NCI-H1092 treated with DMSO at 0.1 percent for 48 hours (cell line): ENCODE data around the gene MYBPHL.
A peak's percentile ranks its signal among the peaks of the same experiment; 100 is the strongest.

Experiments
- DNase-seq: peaks from one replicate; lab custom pipeline; 2025; lab: John Stamatoyannopoulos, UW

Gene MYBPHL

DNA sequence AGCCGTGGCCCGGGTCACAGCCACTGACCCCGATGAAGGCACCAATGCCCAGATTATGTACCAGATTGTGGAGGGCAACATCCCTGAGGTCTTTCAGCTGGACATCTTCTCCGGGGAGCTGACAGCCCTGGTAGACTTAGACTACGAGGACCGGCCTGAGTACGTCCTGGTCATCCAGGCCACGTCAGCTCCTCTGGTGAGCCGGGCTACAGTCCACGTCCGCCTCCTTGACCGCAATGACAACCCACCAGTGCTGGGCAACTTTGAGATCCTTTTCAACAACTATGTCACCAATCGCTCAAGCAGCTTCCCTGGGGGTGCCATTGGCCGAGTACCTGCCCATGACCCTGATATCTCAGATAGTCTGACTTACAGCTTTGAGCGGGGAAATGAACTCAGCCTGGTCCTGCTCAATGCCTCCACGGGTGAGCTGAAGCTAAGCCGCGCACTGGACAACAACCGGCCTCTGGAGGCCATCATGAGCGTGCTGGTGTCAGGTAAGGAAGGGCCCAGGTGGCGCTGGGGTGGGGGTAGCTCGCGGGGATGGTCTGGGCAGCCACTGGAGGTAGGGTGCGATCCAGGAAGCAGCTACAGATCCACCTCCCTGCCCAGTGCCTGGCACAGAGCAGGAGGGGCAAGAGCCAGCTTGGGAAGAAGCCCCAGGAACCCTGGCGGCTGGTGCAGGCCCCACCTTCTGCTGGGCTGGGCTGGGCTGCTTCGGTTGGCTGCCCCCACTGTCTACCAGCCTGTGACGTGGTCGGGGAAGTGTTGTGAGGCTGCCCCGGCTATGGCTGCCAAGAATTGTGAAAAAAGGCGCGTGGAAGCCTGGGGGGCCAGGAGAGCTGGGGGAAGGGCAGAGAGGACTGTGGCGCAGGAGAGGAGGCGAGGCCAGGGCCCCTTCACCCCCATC is 53.7 kb downstream of the MYBPHL start:
- peak; percentile 35 for DNase-seq

DNA sequence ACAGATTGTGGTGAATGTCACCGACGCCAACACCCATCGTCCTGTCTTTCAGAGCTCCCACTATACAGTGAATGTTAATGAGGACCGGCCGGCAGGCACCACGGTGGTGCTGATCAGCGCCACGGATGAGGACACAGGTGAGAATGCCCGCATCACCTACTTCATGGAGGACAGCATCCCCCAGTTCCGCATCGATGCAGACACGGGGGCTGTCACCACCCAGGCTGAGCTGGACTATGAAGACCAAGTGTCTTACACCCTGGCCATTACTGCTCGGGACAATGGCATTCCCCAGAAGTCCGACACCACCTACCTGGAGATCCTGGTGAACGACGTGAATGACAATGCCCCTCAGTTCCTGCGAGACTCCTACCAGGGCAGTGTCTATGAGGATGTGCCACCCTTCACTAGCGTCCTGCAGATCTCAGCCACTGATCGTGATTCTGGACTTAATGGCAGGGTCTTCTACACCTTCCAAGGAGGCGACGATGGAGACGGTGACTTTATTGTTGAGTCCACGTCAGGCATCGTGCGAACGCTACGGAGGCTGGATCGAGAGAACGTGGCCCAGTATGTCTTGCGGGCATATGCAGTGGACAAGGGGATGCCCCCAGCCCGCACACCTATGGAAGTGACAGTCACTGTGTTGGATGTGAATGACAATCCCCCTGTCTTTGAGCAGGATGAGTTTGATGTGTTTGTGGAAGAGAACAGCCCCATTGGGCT is 54.5 kb downstream of the MYBPHL start:
- DNase-seq = no peak

DNA sequence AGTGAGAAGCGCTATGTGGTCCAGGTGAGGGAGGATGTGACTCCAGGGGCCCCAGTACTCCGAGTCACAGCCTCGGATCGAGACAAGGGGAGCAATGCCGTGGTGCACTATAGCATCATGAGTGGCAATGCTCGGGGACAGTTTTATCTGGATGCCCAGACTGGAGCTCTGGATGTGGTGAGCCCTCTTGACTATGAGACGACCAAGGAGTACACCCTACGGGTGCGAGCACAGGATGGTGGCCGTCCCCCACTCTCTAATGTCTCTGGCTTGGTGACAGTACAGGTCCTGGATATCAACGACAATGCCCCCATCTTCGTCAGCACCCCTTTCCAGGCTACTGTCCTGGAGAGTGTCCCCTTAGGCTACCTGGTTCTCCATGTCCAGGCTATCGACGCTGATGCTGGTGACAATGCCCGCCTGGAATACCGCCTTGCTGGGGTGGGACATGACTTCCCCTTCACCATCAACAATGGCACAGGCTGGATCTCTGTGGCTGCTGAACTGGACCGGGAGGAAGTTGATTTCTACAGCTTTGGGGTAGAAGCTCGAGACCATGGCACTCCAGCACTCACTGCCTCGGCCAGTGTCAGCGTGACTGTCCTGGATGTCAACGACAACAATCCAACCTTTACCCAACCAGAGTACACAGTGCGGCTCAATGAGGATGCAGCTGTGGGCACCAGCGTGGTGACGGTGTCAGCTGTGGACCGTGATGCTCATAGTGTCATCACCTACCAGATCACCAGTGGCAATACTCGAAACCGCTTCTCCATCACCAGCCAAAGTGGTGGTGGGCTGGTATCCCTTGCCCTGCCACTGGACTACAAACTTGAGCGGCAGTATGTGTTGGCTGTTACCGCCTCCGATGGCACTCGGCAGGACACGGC is 55.3 kb downstream of the MYBPHL start:
- DNase-seq = no peak

DNA sequence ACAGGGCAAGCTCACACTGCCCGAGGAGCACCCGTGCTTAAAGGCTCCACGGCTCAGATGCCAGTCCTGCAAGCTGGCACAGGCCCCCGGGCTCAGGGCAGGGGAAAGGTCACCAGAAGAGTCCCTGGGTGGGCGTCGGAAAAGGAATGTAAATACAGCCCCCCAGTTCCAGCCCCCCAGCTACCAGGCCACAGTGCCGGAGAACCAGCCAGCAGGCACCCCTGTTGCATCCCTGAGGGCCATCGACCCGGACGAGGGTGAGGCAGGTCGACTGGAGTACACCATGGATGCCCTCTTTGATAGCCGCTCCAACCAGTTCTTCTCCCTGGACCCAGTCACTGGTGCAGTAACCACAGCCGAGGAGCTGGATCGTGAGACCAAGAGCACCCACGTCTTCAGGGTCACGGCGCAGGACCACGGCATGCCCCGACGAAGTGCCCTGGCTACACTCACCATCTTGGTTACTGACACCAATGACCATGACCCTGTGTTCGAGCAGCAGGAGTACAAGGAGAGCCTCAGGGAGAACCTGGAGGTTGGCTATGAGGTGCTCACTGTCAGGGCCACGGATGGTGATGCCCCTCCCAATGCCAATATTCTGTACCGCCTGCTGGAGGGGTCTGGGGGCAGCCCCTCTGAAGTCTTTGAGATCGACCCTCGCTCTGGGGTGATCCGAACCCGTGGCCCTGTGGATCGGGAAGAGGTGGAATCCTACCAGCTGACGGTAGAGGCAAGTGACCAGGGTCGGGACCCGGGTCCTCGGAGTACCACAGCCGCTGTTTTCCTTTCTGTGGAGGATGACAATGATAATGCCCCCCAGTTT is 56.1 kb downstream of the MYBPHL start:
- no peak for DNase-seq

DNA sequence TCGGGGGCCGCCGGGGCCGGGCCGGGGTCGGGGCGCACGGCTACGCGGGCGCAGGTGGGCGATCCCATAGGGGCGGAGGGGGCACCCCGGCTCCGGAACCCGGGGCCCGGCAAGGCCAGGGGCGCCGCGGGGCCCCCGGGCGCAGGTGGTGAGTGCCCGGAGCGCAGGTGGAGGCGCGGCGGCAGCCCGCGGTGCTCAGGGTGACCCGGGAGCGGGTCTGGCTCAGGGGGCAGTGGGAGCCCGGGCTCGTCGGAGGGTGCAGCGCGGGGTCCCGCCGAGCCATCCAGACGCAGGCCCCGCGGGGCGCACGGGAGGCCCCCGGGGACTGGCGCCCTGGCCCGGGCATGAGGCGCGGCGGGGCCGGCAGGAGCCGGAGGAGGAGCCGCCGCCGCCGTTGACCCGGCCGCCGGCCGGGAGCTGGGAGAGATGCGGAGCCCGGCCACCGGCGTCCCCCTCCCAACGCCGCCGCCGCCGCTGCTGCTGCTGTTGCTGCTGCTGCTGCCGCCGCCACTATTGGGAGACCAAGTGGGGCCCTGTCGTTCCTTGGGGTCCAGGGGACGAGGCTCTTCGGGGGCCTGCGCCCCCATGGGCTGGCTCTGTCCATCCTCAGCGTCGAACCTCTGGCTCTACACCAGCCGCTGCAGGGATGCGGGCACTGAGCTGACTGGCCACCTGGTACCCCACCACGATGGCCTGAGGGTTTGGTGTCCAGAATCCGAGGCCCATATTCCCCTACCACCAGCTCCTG is 57.0 kb downstream of the MYBPHL start:
- DNase-seq = no peak

DNA sequence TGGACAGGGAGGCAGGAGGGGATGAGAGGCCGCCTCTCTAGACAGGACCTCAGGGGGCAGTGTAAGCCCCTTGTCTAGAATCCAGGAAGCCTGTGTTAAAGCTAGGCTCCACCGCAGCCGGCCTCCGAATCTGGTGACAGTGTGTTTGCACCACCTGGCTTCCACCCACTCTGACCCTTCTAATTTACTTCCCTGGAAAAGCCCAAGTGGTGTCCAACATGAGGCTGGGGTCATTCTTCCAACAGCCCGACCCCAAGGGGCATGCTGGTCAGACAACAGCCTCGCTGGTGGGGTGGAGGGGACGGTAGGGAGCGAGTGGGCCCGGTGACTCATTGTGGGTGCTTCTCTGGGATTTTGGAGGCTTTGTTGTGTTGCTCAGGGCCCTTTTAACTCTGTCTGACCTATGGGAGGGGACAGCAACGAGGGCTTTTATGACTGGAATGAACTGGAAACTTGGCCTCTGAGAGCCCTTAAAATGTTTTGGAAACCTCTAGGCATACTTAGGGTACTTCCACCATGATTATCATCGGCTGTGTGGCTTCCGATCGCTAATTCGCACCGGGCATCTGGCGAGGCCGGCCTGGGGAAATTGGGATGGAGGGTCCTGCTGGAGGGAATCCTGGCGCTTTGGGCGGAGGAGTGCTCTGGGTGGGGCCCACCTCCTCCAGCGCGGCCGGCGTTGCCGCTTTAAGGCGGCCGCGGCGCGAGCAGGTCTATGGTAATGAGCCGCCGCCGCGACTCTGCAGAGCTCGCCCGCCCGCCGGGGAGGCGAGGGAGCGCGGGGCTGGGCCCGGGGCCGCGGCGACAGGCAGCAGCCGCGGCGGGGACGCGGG is 57.8 kb downstream of the MYBPHL start, which contains the start of gene CELSR2:
Gene CELSR2 (plus strand): TSS at position 743 of the 833 bp plus-strand sequence. CDS start 541 bp downstream, outside the sequence.
- DNase-seq = peak; percentile 66

DNA sequence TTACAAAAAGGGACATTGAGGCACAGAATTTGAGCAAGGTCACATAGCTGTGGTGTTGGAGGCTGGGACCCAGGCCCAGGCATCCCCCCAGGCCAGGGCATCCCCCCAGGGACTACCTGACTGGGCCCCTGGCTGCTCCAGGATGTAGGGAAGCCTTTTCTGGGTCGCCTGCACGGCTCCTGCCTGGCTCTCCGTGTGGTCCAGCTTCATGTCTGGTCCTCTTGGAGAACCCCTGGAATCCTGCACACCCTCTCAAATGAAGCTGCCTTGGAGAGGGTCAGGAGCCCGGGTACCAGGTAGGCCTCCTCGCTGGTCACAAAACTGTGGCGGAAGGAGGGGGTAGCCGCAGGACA is 58.4 kb downstream of the MYBPHL start:
- no peak for DNase-seq

DNA sequence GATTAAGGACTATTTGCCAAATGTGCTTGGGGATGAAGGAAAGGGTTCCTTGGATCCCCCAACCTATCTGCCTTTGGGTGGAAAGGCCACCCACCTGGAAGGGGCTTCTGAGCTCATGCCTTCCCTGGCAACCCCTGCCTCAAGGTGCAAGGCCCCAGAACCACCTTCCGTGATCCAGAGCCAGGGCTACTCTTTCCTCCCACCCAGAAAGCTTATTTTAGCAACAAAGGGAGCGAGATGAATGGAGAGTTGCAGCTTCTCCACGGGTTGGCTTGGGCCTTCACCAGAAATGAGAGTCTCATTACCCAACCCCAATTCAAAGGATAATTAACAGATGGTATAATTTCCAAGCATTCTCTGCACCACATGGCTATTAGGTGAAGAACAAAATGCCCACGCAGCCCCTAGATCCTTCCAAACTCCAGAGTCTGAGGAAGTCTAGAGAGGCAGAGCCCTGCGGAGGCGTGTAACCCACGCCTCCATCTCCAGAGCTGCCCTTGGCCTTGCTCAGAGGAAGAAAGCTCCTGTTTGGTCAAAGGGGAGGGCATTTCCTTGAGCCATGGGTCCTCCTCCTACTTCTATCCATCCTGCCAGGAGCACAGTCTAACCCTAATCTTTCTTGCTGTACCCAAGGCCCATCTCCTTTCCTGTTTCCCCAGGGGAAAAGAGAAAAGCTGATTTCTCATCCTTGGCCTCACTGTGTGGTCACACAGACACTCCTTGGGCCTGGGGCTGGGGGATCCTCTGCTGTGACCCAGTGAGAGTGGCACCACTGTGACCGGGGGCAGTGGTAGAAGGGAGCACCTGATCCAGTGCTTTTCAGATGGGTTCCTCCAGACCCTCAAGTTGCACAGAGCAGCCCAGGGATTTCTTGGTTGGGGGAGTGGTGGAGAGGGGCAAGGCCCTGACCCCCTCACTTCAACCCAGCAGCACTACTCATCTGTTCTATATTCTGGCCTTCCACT is 59.1 kb downstream of the MYBPHL start:
- DNase-seq = no peak

DNA sequence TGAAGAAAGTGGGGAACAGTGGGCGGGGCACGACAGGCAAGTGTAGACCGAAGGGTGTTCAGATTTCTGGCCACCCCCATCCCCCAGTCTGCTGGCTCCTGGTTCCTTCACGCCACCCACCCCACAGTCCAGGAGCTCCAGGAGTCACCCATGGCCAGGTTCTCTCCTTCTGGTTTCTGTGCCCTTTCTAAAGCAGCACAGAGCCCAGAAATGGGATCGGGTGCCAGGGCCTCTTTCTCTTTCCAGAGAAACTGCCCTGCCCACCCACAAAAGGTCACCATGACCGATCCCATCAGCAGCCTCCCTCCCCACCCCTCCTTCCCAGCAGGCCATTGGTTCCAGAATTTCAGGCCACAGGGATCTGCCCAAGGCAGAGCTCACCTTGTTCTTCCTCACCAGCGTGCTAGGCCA is 60.7 kb downstream of the MYBPHL start:
- no peak for DNase-seq

DNA sequence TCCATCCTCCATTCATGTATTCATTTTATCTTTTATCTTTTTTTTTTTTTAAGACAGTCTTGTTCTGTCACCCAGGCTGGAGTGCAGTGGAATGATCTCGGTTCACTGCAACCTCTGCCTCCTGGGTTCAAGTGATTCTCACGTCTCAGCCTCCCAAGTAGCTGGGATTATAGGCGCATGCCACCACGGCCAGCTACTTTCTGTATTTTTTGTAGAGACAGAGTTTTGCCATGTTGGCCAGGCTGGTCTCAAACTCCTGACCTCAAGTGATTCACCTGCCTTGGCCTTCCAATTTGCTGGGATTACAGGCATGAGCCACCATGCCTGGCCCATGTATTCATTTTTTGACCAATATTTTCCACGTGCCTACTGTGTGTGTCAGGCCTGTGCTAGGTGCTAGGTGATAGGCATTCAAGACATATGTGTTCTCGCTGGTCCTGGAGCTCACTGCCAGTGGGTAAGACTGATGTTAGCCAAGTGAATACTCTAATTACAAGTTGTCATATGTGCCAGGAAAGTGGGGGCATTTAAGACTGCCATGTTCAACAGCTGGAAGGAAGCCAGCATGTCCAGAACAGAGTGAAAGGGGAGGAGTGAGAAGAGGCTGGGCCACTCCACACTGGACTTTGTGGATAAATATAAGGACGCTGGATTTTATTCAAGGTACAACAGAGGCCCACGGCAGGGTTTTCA is 62.8 kb downstream of the MYBPHL start:
- DNase-seq = no peak

DNA sequence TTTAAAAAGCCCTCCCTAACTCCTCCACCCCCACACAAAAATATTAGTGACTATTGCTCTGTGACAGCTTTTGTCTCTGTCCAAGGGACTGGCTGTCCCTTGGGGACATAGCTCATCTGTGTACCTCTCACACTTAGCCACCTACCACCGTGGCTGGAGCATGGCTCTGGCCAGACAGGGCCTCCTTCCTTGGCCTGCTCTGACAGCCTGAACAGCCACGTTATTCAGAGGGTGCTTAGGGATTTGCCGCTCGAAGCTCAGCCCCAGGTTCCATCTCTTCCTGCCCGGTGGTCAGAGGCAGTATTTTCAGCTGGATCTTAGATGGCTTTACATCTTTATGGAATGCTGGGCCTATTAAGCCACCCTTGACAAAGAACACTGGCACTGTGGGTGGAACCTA is 63.6 kb downstream of the MYBPHL start:
- no peak for DNase-seq

DNA sequence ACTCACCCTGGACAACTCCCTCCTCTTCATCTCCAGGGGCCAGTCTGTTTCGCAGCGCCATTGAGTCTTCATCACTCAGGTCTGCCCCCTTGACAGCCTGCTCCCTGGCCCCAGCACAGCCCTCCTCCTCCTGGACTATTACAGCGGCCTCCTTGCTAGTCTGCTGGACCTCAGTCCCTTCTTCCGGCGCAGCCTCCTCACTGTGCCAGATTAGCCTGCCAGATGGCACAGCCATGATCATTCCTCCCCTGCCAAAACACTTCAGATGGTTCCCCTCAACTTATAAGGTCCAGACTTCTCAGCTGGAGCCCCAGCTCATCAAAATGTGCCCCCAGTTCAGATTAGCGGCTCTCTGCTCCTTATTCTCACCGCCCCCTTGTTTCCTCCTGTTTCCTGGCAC is 64.4 kb downstream of the MYBPHL start:
- no peak for DNase-seq
